ENCODE results near the gene FAM163B. TPM values are rescaled to one million over a fixed set of nuclear protein-coding genes. Genes with fewer than 3 reads are reported as not detected.

Gene FAM163B
- total RNA-seq, 1 donor from 2014 or later = not detected

- Mint-ChIP-seq H3K27ac (ENCODE audit: unreplicated experiment) (no peak overlapping the region), H3K9me3 (ENCODE audit: unreplicated experiment) (no peaks in the 10 kb centered on the region), H3K36me3 (ENCODE audit: unreplicated experiment) (no peaks in the 10 kb centered on the region), H3K4me3 (ENCODE audit: unreplicated experiment) (no peak overlapping the region), H3K27me3 (ENCODE audit: unreplicated experiment) (peaks cover 17% of the 10 kb centered on the region), H3K4me1 (ENCODE audit: unreplicated experiment) (peaks cover 5% of the 10 kb centered on the region)
- no peak for DNase-seq (ENCODE audit: extremely low spot score, unreplicated experiment)
- TF ChIP-seq CTCF (IDR thresholded peaks at IDR 0.05) = no peak
Measured at GRCh38 chr9:133553123-133553522, 56.1 kb downstream of the FAM163B start.

- Mint-ChIP-seq H3K4me1 (ENCODE audit: unreplicated experiment) (no peaks in the 10 kb centered on the region), H3K4me3 (ENCODE audit: unreplicated experiment) (no peak overlapping the region), H3K36me3 (ENCODE audit: unreplicated experiment) (no peaks in the 10 kb centered on the region), H3K27ac (ENCODE audit: unreplicated experiment) (no peak overlapping the region), H3K27me3 (ENCODE audit: unreplicated experiment) (peaks cover 17% of the 10 kb centered on the region), H3K9me3 (ENCODE audit: unreplicated experiment) (no peaks in the 10 kb centered on the region)
- no peak for TF ChIP-seq CTCF (IDR thresholded peaks at IDR 0.05)
- no peak for DNase-seq (ENCODE audit: extremely low spot score, unreplicated experiment)
Measured at GRCh38 chr9:133552236-133552635, 57.0 kb downstream of the FAM163B start.

GRCh38 chr9:133551446-133551845, 57.7 kb downstream of the FAM163B start:
- DNase-seq (ENCODE audit: extremely low spot score, unreplicated experiment) = no peak
- Mint-ChIP-seq H3K36me3 (ENCODE audit: unreplicated experiment) (no peaks in the 10 kb centered on the region), H3K9me3 (ENCODE audit: unreplicated experiment) (no peaks in the 10 kb centered on the region), H3K4me3 (ENCODE audit: unreplicated experiment) (no peak overlapping the region), H3K4me1 (ENCODE audit: unreplicated experiment) (no peaks in the 10 kb centered on the region), H3K27ac (ENCODE audit: unreplicated experiment) (no peak overlapping the region), H3K27me3 (ENCODE audit: unreplicated experiment) (peaks cover 17% of the 10 kb centered on the region)
- no peak for TF ChIP-seq CTCF (IDR thresholded peaks at IDR 0.05)

- Mint-ChIP-seq H3K27me3 (ENCODE audit: unreplicated experiment) (peaks cover 25% of the 10 kb centered on the region), H3K9me3 (ENCODE audit: unreplicated experiment) (no peaks in the 10 kb centered on the region), H3K4me1 (ENCODE audit: unreplicated experiment) (no peaks in the 10 kb centered on the region), H3K27ac (ENCODE audit: unreplicated experiment) (no peak overlapping the region), H3K4me3 (ENCODE audit: unreplicated experiment) (no peak overlapping the region), H3K36me3 (ENCODE audit: unreplicated experiment) (no peaks in the 10 kb centered on the region)
- no peak for DNase-seq (ENCODE audit: extremely low spot score, unreplicated experiment)
- TF ChIP-seq CTCF (IDR thresholded peaks at IDR 0.05) = no peak
Measured at GRCh38 chr9:133547116-133547515, 62.1 kb downstream of the FAM163B start.

GRCh38 chr9:133546287-133546680, 62.9 kb downstream of the FAM163B start:
- no peak for DNase-seq (ENCODE audit: extremely low spot score, unreplicated experiment)
- no peak overlapping the region for H3K4me3 Mint-ChIP-seq (ENCODE audit: unreplicated experiment)
- H3K36me3 Mint-ChIP-seq (ENCODE audit: unreplicated experiment) = no peaks in the 10 kb centered on the region
- H3K4me1 Mint-ChIP-seq (ENCODE audit: unreplicated experiment) = no peaks in the 10 kb centered on the region
- peaks cover 21% of the 10 kb centered on the region for H3K27me3 Mint-ChIP-seq (ENCODE audit: unreplicated experiment)
- no peaks in the 10 kb centered on the region for H3K9me3 Mint-ChIP-seq (ENCODE audit: unreplicated experiment)
- TF ChIP-seq CTCF (IDR thresholded peaks at IDR 0.05) = no peak
- H3K27ac Mint-ChIP-seq (ENCODE audit: unreplicated experiment) = no peak overlapping the region

Measured in osteocyte (in vitro differentiated cells).